NB4 (cell line): Measurements from ENCODE around the gene NFATC2.

Source experiments
- CTCF ChIP-seq: IDR thresholded peaks from one replicate; pipeline ENCODE4 v1.5.1; 2012; ENCODE audit warnings: low read depth, low read length
- MAX ChIP-seq: IDR thresholded peaks from 2 replicates; pipeline ENCODE4 v1.6.1; 2011; ENCODE audit warnings: low read depth, low read length
- MYC ChIP-seq: IDR thresholded peaks from 2 replicates; pipeline ENCODE4 v1.6.1; 2011; ENCODE audit warnings: low read depth, low read length
- POLR2A ChIP-seq: IDR thresholded peaks from 2 replicates; pipeline ENCODE4 v1.6.1; 2011; ENCODE audit warnings: mild to moderate bottlenecking; ENCODE audit not compliant: insufficient read length; ENCODE audit errors: extremely low read depth

GRCh38 chr20:51542571-51543421 lies at the start of gene NFATC2:
- TF ChIP-seq CTCF = no peak
- no peak for TF ChIP-seq MAX
- TF ChIP-seq POLR2A = peak; percentile 28
- TF ChIP-seq MYC = 0 out of 2 replicates have a peak, but pooled peaks have one; percentile 8
